KOPT-K1 (cell line): ENCODE data around the gene RNLS.
"Not testable (repeated sequence)": the region's sequence is repeated elsewhere in the genome, so short reads cannot be mapped to it uniquely, and the experiment has no call there.

ENCODE experiments used
- H3K27ac ChIP-seq: fragments of 200-600 bp; sonication (generic); 2 replicates; pipeline ENCODE4 v1.5.1; 2016; ENCODE audit warnings: antibody characterized with exemption, mild to moderate bottlenecking, low read depth, low read length; ENCODE audit not compliant: poor library complexity, severe bottlenecking
- H3K36me3 ChIP-seq: fragments of 200-600 bp; sonication (generic); 2 replicates; pipeline ENCODE4 v1.5.1; 2017; ENCODE audit warnings: antibody characterized with exemption, mild to moderate bottlenecking, low read length, moderate library complexity; ENCODE audit not compliant: insufficient read depth
- H3K9me3 ChIP-seq: fragments of 200-600 bp; sonication (generic); 2 replicates; pipeline ENCODE4 v1.5.1; 2017; ENCODE audit warnings: antibody characterized with exemption, low read length, mild to moderate bottlenecking; ENCODE audit not compliant: insufficient read depth, poor library complexity, severe bottlenecking

The RNLS gene

DNA sequence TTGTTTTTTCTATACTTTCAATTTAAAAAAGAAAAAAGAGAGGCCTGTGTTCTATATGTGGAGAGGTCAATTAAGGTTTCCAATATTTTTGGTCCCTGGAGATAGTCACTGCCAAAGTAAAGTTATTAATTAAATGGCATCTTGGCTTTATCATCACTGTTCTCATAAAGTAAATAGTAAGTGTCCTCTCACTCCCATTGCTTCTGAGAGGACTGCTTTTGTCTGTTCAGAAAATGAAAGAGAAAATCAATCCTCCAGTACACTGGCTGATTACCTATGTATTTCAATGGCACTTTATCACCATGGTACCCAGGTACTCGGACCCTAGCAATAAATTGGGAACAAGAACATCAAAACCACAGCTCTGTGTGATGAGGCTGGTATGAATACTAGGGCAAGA is 94.0 kb downstream of the RNLS start:
- H3K27ac ChIP-seq: no peak overlapping the region

DNA sequence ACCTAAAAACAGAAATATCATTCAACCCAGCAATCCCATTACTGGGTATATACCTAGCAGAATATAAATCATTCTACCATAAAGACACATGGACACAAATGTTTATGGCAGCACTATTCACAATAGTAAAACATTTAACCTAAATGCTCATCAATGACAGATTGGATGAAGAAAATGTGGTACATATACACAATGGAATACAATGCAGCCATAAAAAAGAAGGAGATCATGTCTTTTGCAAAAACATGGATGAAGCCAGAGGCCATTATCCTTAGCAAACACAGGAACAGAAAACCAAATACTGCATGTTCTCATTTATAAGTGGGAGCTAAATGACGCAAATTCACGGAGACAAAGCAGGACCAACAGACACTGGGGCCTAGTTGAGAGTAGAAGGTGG is 96.3 kb downstream of the RNLS start:
- H3K9me3 ChIP-seq, H3K36me3 ChIP-seq, H3K27ac ChIP-seq: not testable (repeated sequence)

More for the DNA sequence above, 94.0 kb downstream of the RNLS start:
- no peaks in the 10 kb centered on the region for H3K9me3 ChIP-seq
- no peaks in the 10 kb centered on the region for H3K36me3 ChIP-seq

GRCh38 chr10:88482220-88482619 is 100.9 kb downstream of the RNLS start:
- H3K36me3 ChIP-seq: no peaks in the 10 kb centered on the region

DNA sequence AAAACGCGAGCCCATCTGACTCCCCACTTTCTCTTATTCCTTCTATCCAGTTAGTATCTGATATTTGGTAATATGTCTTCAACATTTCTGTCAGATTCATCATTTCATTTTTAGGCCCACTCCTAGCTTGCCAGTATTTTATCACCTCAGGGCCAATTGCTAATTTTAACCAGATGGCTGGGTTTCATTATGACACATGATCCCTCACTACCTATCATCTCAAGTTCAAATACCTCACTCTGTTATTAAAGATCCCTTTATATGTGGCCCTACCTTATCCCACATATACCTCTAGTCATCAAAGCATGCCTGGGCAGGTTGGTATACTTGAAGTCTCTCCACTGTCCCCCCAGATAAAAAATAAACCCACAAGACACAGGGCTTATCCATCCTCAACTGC is 104.9 kb downstream of the RNLS start:
- H3K9me3 ChIP-seq: no peaks in the 10 kb centered on the region
- no peak overlapping the region for H3K27ac ChIP-seq
- H3K36me3 ChIP-seq: no peaks in the 10 kb centered on the region

More at GRCh38 chr10:88482220-88482619, 100.9 kb downstream of the RNLS start:
- H3K27ac ChIP-seq: no peak overlapping the region
- H3K9me3 ChIP-seq: no peaks in the 10 kb centered on the region

DNA sequence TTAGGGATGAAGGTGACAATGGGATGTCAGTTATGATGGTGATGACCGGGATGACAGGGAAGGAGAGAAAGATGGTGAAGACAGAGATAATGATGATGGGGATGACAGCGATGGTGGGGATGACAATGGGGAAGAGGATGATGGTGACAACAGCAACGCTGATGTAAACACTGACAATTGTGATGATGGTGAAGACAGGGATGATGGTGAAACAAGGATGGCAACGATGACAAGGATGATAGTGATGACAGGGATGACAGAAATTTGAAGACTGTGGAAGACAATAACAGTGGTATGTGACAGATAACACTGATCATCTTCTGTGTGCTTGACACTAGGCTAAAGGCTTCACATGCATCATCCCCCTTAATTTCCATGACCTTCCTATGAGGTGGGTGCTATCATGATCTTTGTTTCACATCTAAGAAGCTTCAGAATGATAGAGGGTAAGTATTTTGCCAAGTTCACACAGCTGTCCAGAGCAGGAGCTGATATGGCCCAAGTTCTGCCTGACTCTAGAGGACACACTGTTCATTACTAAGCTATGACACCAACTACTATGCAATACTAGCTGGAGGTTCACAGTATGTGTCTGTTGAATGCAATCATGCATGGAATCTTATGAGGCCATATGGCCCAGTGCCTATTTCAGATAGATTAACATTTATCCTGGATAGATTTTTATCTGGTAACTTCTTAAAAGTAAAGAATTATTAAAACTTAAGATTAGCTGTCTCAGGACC is 105.6 kb downstream of the RNLS start:
- H3K27ac ChIP-seq: no peak overlapping the region
- no peaks in the 10 kb centered on the region for H3K9me3 ChIP-seq
- H3K36me3 ChIP-seq: no peaks in the 10 kb centered on the region

GRCh38 chr10:88474884-88475844 is 108.0 kb downstream of the RNLS start:
- Histone ChIP-seq H3K9me3 (no peaks in the 10 kb centered on the region), H3K36me3 (no peaks in the 10 kb centered on the region), H3K27ac (no peak overlapping the region)

- Histone ChIP-seq H3K9me3 (no peaks in the 10 kb centered on the region), H3K36me3 (no peaks in the 10 kb centered on the region), H3K27ac (no peak overlapping the region)
These were observed 108.9 kb downstream of the RNLS start for GRCh38 chr10:88473989-88474883.

DNA sequence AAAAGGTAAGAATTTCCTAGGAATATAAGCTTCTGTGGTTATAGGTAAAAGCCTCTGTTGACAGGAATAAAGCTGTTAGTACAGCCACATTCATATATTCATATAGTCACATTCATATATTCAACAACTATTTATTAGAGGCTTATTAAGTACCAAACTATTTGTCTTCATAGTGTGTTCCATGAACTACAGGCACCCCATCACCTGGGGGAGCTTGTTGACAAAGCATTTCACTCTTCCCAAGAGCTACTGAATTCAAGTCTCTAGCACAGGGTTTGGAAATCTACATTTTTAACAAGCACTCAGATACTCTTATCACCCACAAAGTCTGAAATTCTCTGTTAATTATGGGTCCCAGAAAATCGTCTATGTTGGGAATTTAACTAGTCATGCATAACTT is 110.6 kb downstream of the RNLS start:
- H3K36me3 ChIP-seq: no peaks in the 10 kb centered on the region
- no peak overlapping the region for H3K27ac ChIP-seq
- H3K9me3 ChIP-seq: no peaks in the 10 kb centered on the region

DNA sequence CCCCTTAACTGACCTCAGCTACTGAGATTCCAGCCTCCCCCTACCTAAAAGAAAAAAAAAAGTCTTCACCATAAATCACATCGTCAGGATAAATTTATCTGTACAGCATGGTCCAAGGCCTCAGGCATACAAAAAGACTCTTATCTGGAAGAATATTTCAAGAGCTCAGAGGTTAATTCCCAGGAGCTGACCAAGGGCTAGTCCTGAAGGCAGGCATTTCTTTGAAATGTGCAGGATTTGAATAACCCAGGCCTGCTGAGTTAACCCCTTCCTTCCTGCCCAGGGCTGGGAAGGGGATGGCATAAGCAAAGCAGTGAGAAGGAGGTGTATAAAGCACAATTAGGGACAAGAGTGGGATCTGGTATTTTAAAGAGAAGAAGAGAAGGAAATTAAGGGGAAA is 111.2 kb downstream of the RNLS start:
- no peak overlapping the region for H3K27ac ChIP-seq
- no peaks in the 10 kb centered on the region for H3K36me3 ChIP-seq
- H3K9me3 ChIP-seq: no peaks in the 10 kb centered on the region

DNA sequence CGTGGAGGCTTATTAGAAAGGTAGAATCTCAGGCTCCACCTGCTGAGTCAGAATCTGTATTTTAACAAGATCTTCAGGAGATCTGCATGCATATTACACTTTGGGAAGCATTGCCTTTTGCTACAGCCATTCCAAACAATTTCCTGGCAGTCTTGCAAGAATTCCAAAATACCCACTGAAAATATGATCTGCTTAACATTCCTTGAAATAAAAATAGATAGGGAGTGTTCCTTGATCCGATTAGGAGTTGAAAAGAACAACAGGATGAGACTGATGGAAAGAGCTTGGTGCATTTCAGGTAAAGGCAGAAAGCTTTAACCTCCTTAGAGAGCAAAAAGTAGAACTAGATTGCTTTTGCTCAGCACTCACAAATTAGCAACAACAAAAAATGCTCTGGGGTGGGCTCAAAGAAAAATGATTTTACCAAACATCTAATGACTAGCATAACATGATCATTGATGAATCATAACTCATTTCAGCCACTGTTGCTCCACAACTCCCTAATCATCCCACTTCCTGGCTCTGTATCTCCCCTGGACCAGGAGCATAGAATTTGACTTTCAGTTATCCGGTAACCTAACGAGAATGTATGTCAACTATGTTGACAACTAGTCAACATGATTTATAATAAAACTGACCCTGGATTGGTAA is 115.2 kb downstream of the RNLS start:
- Histone ChIP-seq H3K9me3 (no peaks in the 10 kb centered on the region), H3K27ac (no peak overlapping the region), H3K36me3 (no peaks in the 10 kb centered on the region)

GRCh38 chr10:88466786-88467185 is 116.3 kb downstream of the RNLS start:
- H3K36me3 ChIP-seq: no peaks in the 10 kb centered on the region
- no peaks in the 10 kb centered on the region for H3K9me3 ChIP-seq
- H3K27ac ChIP-seq: no peak overlapping the region

GRCh38 chr10:88465765-88466164 is 117.4 kb downstream of the RNLS start:
- no peaks in the 10 kb centered on the region for H3K9me3 ChIP-seq
- H3K36me3 ChIP-seq: no peaks in the 10 kb centered on the region
- no peak overlapping the region for H3K27ac ChIP-seq

DNA sequence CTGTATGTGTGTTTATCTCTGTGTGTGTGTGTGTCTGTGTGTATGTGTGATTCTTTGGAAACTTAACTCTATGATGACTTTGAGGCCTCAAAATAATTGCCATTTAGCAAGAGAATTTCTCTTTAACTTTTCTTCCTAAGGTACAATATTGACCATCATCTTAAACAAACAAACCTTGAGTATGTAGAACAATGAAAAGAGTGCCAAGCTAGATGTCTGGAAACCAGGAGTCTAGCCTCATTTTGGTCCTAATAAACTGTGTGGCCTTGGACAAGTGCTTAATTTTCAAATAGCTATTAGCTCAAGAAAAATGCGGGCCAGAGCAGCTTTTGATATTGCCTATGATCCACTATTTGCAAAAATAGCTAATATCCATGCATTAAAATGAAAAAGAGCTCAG is 119.3 kb downstream of the RNLS start:
- no peaks in the 10 kb centered on the region for H3K9me3 ChIP-seq
- no peak overlapping the region for H3K27ac ChIP-seq
- H3K36me3 ChIP-seq: no peaks in the 10 kb centered on the region

DNA sequence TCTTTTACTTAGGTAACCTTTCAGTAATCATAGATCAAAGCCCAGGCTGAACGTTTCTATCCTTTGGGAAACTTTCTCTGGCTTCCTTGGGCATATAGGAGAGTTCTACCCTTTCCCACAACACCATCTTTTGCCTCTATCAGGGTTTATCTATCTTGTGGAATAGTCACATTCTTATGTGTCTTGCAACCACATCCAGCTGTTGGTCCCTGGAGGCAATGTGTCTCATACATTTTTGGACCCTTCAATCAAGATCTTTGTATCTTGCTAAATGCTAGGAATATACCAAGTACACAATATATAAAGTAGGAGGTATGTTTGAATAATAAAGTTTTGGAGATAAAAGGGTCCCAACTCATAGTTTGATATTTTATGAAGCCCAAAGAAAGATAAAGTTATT is 121.7 kb downstream of the RNLS start:
- Histone ChIP-seq H3K27ac (no peak overlapping the region), H3K36me3 (no peaks in the 10 kb centered on the region), H3K9me3 (no peaks in the 10 kb centered on the region)
